GM21528 (cell line): Measurements from ENCODE around the gene BCKDHB.
"Not testable (repeated sequence)": the region's sequence is repeated elsewhere in the genome, so short reads cannot be mapped to it uniquely, and the experiment has no call there.

ENCODE experiments used
- ATAC-seq: cut with Tn5 transposase; IDR thresholded peaks from one replicate; pipeline ENCODE4 v1.9.1; 2021; ENCODE audit warnings: mild to moderate bottlenecking, moderate library complexity; ENCODE audit not compliant: unreplicated experiment, low FRiP score

BCKDHB gene

GRCh38 chr6:80250391-80250997, 144.0 kb downstream of the BCKDHB start:
- ATAC-seq = no peak

GRCh38 chr6:80251321-80251720, 144.8 kb downstream of the BCKDHB start:
- ATAC-seq = no peak

GRCh38 chr6:80254716-80255115, 148.2 kb downstream of the BCKDHB start:
- ATAC-seq = no peak

GRCh38 chr6:80256691-80257090, 150.2 kb downstream of the BCKDHB start:
- ATAC-seq = no peak

GRCh38 chr6:80259118-80259517, 152.6 kb downstream of the BCKDHB start:
- ATAC-seq = no peak

- ATAC-seq = no peak
Observed at GRCh38 chr6:80263585-80263984, 157.1 kb downstream of the BCKDHB start.

- no peak for ATAC-seq
Observed at GRCh38 chr6:80268865-80269730, 162.6 kb downstream of the BCKDHB start.

- ATAC-seq = no peak
Observed at GRCh38 chr6:80271074-80271473, 164.6 kb downstream of the BCKDHB start.

- no peak for ATAC-seq
Observed at GRCh38 chr6:80272988-80273387, 166.5 kb downstream of the BCKDHB start.

GRCh38 chr6:80276861-80277260, 170.4 kb downstream of the BCKDHB start:
- no peak for ATAC-seq

GRCh38 chr6:80277501-80277900, 171.0 kb downstream of the BCKDHB start:
- no peak for ATAC-seq

- no peak for ATAC-seq
Observed at GRCh38 chr6:80280262-80281010, 174.0 kb downstream of the BCKDHB start.

GRCh38 chr6:80282913-80283554, 176.6 kb downstream of the BCKDHB start:
- no peak for ATAC-seq

GRCh38 chr6:80287112-80287511, 180.6 kb downstream of the BCKDHB start:
- ATAC-seq = no peak

GRCh38 chr6:80287607-80288006, 181.1 kb downstream of the BCKDHB start:
- ATAC-seq = no peak

GRCh38 chr6:80289727-80290126, 183.3 kb downstream of the BCKDHB start:
- no peak for ATAC-seq

GRCh38 chr6:80294531-80294930, 188.1 kb downstream of the BCKDHB start:
- ATAC-seq = not testable (repeated sequence)

- no peak for ATAC-seq
Observed at GRCh38 chr6:80302716-80303115, 196.2 kb downstream of the BCKDHB start.

- ATAC-seq = no peak
Observed at GRCh38 chr6:80304014-80304413, 197.5 kb downstream of the BCKDHB start.

- no peak for ATAC-seq
Observed at GRCh38 chr6:80314531-80314930, 208.1 kb downstream of the BCKDHB start.
